ENCODE results near the gene MON1B.
A peak's percentile ranks its signal among the peaks of the same experiment; 100 is the strongest.
"Not testable (repeated sequence)": the region's sequence is repeated elsewhere in the genome, so short reads cannot be mapped to it uniquely, and the experiment has no call there.

Gene MON1B

DNA sequence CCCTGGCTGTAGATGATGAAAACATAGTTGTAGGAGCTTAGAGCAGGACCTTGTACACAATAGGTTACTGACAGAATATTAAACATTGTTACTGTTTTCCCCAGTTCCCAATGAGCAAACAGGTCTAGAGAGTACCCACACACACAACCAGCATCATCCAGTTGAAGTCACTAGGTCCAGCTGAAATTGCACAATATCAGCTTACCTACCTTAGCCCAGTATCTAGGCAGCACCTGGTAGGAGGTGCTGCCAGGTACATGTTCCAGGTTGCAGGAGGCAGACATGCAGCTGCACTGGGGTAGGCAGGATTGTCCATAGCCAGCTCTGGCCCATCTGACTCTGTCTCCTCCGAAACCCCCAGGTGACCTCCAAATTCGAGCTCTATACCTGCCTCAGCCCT is 6.8 kb downstream of the MON1B start:
- DNase-seq (ENCODE audit: low read depth), result no peak

DNA sequence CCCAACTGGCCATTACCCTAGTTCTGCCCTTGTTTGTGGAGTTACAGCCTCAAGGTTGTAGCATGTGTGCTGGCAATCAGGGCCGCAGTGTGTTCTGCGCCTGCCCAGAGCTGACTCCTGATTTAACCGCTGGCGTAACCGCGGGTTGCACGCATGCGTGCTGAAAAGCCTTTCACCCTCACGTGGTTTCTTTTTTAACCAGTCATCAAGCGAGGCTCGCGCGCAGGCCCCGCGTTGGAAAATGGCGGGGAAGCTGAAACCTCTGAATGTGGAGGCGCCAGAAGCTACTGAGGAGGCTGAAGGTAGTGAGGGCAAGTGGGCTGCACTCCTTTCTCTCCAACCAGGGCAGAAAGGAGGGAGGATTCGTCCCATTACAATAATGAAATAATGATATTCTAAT is 8.2 kb downstream of the MON1B start, which contains the start of gene SYCE1L:
Gene SYCE1L (plus strand): TSS at position 198 of the 400 bp plus-strand sequence. CDS start 44 bp downstream, at position 242.
- DNase-seq (ENCODE audit: low read depth), result no peak

DNA sequence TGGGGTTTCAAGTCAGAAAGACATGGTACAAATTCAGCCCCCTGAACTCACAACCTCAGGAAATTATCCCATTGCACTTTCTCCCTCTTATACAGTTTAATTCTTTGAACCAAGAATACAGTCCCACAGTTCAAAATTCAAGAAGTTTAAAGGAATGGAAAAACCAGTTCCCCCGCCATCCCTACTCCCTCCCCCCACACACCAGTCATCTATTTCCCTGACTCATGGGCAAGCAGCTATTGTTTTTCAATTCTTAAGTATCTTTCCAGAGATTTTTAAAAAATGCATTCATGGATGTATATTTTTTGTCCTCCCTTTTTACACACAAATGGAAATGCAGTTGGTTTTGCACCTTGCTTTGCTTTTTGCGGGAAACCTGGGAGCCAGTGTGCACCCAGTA is 15.5 kb downstream of the MON1B start:
- DNase-seq (ENCODE audit: low read depth), result no peak

DNA sequence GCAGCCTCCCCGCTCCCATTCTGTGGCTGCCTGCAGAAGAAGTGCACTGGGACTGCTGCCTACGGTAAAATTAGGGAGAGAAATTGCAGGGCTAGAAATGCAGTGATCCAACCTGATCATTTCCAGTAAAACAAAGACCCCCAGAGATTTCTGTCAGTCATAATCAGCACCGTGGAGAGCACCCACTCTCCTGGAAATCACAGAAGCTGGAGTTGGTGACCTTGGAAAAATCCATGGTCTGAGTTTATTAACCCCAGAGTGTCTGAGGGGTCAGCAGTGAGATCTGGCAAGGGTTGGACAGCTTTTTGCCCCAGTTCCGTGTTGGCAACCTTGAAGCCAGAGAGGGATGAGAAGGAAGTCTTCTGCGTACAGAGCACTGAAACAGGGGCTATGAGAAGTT is 16.0 kb downstream of the MON1B start:
- no peak for DNase-seq (ENCODE audit: low read depth)

DNA sequence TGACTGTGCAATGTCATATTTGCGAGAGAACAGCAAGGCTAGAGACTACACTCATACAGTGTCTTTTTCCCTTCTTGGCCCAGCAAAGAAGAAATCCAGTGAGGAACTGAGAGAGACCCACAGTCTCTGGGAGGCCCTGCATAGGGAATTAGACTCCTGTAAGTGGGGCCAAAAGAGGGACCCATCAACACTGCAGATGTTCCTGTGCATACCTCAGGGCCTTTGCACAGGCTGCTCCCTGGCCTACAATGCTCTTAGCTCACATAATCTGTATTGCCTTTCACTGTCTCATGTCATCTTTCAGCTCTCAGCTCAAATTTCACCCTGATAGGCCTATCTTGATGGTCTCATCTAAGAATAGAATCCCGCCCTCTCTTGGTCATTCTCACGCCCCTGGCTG is 17.4 kb downstream of the MON1B start:
- no peak for DNase-seq (ENCODE audit: low read depth)

DNA sequence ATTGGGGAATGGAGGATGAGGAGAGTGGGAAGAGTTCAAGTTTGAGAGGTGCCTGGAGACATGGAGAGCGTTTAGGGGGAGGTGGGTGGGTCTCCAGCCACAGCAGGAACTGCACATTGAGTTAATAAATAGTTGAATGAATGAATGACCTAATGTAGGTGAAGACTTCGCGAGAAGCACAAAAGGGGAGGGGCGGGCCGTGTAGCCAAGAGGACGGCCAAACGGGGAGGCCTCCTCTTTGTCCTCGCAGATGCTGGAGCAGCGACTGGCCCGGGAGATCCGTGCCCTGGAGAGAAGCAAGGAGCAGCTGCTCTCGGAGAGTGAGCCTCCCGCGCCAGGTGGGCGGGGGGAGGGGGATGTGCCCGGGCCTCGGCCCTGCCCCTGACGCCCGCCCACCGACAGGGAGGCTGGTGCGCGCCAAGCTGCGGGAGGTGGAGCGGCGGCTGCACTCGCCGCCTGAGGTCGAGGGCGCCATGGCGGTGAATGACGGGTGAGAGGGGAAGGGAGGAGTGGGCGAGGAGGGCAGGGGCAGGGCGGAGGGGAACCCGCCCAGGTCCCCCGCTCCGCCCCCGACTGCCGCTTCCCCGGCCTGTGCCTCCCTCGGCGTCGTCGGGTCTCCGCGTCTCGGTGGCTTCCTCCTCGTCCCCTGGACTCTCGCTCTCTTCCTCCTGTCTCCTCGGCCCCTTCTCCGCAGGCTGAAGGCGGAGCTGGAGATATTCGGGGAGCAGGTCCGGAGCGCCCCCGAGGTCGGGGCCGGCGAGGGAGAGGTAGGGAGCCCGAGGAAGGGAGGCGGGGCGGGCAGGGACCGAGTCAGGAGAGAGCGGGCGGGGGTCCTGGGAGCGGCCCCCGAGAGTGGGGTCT is 21.1 kb downstream of the MON1B start:
- no peak for DNase-seq (ENCODE audit: low read depth)

DNA sequence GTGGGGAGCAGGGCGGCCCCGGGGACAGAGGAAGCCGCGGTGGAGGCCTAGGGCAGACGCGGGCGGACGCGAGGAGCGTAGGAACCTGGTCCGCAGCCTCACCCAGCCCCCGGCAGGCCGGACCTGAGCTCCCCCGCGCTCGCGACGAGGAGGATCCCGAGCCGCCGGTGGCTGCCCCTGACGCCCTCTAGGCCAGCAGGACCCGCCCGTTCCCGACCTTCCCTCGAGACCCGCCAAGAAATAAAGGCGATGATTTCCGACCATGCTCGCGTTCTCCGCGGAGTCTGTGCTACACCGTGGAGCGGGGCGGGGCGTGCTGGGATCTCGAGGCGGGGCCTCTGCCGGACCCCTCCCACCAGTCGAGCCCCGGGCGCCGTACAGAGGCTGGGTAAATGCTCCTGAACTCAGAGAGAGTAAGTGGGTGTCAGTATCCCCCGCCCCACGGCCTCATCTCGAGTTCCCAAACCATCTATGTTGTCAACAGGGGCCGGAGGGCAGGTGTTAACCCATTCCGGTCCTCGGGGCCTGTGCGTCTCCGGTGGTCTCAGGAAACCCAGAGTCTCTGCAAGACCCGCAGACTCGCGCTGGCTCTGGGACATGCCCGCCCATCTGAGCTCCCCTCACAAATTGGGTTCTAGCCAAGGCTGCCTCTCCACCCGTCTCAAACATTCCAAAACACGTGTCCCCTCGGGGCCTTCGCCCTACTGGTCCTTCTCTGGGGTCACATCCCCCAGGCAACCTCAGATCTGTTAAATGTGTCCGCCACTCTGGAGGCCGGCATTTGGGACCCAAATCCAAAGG is 22.0 kb downstream of the MON1B start:
- no peak for DNase-seq (ENCODE audit: low read depth)

DNA sequence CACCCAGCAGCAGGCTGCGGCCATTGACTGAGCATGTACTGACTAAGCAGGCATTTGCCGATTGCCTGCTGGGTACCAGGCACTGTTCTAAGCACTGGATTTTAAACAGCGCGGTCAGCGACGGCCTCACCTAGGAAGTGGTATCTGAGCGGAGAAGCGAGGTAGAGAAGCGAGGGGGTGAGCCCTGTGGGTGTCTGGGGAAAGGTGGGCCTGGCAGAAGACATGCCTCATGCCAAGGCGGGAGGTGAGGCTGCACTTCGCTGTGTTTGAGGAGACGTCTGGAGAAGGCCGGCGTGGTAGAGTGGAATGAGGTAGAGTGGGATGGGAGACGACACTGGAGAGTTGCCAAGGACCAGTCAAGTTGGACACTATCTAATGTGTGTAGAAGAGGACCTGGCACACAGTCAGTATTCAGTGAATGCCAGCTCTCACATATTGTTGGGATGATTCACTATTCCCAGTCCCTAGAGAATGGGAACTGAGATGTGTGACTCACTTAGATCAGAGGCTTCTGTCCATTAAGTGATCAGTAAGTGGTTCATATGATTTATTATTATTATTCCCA is 22.6 kb downstream of the MON1B start:
- DNase-seq (ENCODE audit: low read depth), result peak; percentile 87

DNA sequence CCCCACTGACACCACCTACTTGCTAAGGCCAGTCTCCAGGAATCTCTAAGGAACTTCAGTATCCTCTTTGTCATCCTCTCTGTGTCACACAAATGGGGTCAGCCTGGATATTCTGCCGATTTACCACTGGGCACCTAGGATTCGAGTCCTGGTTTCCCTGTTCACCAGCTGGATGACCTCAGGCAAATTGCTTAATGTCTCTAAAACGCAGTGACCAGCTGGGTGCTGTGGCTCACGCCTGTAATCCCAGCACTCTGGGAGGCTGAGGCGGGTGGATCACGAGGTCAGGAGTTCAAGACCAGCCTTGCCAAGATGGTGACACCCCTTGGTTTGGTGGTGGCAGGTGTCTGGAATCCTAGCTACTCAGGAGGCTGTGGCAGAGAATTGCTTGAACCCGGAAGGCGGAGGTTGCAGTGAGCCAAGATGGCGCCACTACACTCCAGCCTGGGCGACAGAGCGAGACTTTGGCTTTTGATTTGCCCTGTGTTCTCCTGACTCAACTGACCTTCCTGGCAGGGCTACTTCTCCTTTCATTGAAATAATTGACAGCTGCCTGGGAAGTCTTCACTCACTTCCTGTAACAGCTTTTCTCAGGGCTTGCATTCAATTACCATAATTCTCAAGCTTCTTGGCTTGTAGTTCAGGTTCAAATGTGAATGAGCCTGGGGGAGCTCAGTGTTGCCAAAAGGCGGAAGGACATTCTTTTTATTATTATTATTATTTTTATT is 23.6 kb downstream of the MON1B start:
- DNase-seq (ENCODE audit: low read depth), result no peak

DNA sequence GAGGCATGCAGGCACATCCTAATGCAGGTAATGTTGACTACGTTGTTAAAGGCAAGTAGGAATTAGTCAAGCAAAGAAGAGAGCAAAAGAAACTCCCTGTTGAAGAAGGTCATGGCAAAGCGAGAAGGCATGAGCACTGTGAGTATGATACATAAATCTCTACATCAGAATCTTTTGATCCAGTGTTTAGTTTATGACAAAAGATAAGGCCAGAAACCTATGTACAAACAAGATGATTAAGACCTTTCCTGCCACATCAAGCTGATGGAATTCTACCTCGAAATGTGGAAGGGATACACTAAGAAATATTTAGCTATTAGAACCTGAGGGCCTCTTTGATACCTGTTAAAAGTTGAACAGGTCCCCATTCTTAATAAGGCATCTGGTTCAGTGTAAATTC is 28.4 kb downstream of the MON1B start:
- no peak for DNase-seq (ENCODE audit: low read depth)

DNA sequence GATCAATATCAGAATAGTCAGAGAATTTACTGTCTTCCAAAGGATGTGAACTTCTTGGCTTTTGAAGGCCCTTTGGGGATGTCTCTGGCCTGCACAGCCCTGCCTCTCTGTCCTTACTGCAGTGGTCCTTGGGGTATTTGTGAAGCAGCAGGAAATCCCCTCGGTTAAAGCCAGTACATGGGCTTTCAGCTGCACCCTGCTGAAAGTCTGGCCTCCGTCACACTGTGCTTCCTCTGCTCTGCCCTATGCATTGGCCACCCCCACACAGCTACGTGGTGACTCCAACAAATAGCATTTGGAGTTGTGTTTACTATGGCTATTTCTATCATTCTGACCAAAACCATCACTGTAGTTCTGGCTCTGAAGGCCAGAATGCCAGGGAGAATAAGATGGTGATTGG is 29.4 kb downstream of the MON1B start:
- no peak for DNase-seq (ENCODE audit: low read depth)

DNA sequence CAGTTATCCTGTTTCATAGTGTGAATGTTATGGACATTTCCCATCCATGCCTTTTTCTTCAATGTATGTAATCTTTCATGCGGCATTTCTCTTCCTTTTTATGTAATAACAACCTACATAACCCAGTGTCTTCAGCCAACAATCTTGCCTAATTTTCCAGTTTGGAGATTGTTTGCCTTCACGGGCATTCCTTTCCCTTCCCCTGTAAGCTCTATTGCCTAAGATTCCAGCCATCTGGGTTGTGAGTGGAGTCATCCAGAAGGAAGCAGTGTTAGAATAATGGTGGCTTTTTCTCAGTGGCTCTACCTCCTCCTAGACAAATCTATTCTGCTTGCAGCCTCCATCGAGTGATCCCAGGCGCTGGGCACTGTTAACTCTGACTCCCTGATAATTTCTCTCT is 30.5 kb downstream of the MON1B start:
- no peak for DNase-seq (ENCODE audit: low read depth)

DNA sequence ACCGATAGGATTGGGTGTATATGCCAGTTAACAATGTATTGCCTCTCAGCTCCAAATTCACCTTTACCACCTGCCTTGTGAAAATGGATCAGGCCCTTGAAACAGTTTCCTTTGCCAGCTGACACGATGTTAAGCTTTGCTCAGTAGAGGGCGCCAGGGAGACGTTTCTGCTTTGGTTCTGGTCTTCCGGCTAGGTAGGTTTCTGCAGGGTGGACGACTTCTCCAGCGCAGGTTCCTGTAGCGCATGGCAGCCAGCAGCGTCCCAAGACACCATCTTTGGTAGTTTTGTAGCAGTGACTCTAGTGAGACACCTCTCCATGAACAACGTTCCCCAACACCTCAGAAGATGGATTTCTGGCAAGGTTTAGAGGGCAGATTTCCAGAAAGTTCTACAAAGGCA is 32.2 kb downstream of the MON1B start:
- no peak for DNase-seq (ENCODE audit: low read depth)

DNA sequence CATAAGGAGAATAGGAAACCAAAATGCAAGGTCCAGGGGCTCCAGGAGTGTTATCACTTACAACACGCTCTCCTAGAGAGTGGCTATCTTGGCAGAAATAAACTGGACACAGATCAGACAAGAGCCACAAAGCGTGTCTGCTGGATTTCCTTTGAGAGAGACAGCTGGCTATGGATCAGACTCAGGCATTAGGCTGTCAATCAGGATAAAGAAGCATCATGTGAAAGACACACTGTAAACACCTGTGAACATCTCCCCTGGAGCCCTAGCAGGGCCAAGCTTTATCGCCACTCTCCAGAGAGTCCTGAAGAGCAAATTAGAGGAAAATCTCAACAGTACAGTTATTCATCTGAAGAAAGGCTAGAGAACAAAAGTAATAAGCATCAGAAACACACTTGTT is 34.2 kb downstream of the MON1B start:
- no peak for DNase-seq (ENCODE audit: low read depth)

DNA sequence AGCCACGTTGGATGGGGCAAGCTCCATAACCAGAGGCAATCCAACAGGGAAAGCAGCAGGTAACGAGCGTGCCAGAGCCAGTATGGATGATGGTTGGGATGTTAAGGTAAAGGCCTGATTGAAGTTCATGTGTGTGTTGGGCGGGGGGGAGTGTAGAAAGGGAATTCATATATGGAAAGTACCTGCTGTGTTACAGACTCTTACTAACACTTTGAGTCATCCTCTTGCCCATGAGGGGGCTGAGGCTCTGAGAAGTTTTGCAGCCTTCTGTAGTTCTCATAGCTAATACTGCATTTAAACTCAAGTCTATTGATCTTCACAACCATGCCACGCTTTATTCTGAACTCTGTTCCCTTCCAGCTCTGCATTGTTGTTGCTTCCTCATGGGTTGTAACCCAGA is 36.8 kb downstream of the MON1B start:
- no peak for DNase-seq (ENCODE audit: low read depth)

DNA sequence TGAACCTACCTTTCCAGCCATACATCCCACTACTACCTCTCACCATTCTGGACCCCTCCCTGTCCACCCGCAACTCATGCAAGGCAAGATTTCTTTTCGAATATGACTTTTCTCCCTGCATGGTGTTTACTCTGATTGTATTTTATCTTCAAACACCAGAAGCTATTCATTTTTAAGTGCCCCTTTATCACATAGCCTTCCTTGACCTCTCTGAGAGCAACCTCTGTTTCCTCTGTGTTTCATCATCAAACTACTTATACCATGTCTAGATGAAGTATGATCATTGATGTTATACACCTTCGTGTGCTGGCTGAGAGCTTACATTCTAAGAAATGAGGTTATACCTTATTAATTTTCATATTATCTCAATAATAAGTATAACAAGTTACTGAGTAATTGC is 40.1 kb downstream of the MON1B start:
- DNase-seq (ENCODE audit: low read depth), result no peak

DNA sequence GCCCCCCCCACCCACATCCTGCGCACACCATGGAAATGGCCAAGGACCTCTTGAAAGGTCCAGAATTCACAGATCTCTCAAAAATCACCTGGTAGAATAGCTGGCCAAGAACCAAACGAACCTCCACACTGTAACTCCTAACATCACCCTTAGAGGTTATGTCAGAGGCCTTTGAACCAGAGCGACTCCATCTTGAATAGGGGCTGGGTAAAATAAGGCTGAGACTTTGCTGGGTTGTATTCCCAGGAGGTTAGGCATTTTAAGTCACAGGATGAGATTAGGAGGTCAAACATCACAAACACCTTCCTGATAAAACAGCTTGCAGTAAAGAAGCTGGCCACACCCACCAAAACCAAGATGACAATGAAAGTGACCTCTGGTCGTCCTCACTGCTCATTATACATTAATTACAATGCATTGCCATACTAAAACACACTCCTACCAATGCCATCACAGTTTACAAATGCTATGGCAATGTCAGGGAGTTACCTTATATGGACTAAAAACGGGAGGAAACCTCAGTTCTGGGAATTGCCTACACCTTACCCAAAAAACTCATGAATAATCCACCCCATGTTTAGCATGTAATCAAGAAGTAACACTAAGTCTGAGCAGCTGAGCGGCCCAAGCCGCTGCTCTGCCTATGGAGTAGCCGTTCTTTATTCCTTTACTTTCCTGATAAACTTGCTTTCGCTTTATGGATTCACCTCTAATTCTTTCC is 43.0 kb downstream of the MON1B start:
- no peak for DNase-seq (ENCODE audit: low read depth)

DNA sequence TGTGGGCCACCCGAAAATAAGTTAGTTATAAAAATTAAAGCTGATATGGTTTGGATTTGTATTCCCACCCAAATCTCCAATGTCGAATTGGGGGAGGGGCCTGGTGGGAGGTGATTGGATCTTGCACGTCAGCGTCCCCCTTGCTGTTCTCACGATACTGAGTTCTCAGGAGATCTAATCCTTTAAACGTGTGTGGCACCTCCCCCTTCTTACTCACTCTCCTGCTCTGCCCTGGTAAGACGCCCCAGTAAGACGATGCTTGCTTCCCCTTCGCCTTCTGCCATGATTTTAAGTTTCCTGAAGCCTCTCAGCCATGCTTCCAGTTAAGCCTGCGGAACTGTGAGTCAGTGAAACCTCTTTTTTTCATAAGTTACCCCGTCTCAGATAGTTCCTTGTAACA is 43.6 kb downstream of the MON1B start:
- no peak for DNase-seq (ENCODE audit: low read depth)

DNA sequence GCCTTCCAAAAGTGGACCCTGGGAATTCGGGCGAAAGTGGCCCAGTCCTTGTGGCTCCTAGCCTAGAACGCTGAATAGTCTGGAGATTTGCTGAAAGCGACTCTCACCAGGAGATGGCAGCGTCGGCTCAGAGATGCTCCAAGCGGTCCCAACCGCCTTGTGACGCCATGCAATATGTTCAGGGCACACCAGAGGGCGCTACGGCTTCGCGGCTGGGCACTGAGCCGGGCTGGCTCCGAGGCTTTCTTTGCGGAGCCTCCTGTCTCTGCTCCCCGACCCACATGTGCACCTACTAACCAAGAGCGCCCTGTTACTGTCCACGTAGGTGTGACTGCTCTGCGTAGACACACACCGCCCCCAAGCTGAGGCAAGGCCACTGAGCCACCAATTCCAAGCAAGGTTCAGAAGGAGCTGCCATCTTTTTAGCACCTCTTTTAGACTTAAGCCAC is 45.1 kb downstream of the MON1B start:
- peak; percentile 62 for DNase-seq (ENCODE audit: low read depth)

DNA sequence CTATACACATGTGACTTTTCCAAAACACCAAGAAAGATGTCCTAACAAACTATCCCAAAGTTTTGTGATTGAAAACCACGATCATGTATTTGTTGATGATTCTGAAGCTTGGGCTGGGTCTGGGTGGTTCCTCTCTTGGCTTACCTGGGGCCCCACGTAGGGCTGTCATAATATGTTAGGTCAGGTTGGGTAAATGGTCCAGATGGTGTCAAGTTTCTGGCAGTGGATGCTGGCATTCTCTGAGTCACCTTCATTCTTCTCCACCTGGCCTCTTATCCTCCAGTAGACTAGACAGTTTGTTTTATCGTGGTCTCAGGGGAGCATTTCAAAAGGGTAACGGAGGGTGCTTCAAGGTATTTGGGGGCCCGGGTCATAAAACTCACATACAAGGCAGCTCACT is 47.6 kb downstream of the MON1B start:
- no peak for DNase-seq (ENCODE audit: low read depth)

DNA sequence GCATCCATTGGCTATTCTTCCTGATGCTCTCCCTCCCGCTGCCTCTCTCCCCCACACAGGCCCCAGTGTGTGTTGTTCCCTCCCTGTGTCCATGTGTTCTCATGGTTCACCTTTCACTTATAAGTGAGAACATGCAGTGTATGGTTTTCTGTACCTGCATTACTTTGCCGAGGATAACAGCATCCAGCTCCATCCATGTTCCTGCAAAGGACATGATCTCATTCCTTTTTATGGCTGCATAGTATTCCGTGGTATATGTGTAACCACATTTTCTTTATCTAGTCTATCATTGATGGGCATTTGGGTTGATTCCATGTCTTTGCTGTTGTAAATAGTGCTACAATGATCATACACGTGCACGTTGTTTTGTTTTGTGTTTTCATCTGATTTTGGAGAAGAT is 51.5 kb downstream of the MON1B start:
- not testable (repeated sequence) for DNase-seq (ENCODE audit: low read depth)

DNA sequence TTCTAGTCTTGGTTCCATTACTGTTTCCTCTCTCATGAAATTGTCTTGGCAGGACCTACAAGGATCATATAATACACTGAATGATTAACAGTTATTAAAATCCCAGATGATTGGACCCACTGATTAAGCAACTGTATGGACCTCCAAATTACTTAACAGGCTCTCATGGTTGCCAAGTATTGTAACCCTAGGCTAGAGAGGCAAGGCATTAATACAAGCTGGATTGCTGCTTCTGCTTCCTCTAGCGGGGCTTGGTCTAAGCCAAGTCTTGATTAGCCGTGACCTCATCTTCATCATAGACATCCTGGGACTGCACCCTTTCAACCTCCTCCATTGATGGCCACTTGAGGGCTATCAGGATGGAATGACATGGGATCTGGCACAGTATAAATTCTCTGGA is 55.2 kb downstream of the MON1B start:
- DNase-seq (ENCODE audit: low read depth), result no peak

Measured in HS-27A (cell line).